Immature natural killer cell (primary cell): ENCODE results near the gene MYL3. TPM values are rescaled to one million over a fixed set of nuclear protein-coding genes. Genes with fewer than 3 reads are reported as not detected.

ENCODE experiments used
- DNase-seq, 3 donors: peaks; one replicate each; pipeline ENCODE4 v3.0.0; 2022; ENCODE audit warnings: mixed read lengths in 1 of 3
- H3K27ac Mint-ChIP-seq, 6 donors: one replicate each; pipeline ENCODE4 v1.8.0; 2020; ENCODE audit warnings: mixed read lengths in 6 of 6, mild to moderate bottlenecking in 5 of 6, inconsistent platforms in 4 of 6, moderate library complexity in 3 of 6
- H3K27me3 Mint-ChIP-seq, 3 donors: one replicate each; pipeline ENCODE4 v1.8.0; 2020 to 2021; ENCODE audit warnings: low read depth in 3 of 3, mild to moderate bottlenecking in 3 of 3, mixed read lengths in 3 of 3, moderate library complexity in 3 of 3, inconsistent platforms in 1 of 3
- H3K36me3 Mint-ChIP-seq, 3 donors: one replicate each; pipeline ENCODE4 v1.8.0; 2020; ENCODE audit warnings: mixed read lengths in 3 of 3, inconsistent platforms in 2 of 3, mild to moderate bottlenecking in 2 of 3
- H3K4me1 Mint-ChIP-seq, 2 donors: one replicate each; pipeline ENCODE4 v1.8.0; 2020; ENCODE audit warnings: inconsistent platforms in 2 of 2, mild to moderate bottlenecking in 2 of 2, mixed read lengths in 2 of 2, moderate library complexity in 1 of 2
- H3K4me3 Mint-ChIP-seq, 5 donors: one replicate each; pipeline ENCODE4 v1.8.0; 2020; ENCODE audit warnings: mild to moderate bottlenecking in 5 of 5, mixed read lengths in 5 of 5, inconsistent platforms in 3 of 5, moderate library complexity in 3 of 5
- H3K9me3 Mint-ChIP-seq, 6 donors: one replicate each; pipeline ENCODE4 v1.8.0; 2020; ENCODE audit warnings: mild to moderate bottlenecking in 6 of 6, mixed read lengths in 6 of 6, inconsistent platforms in 4 of 6, moderate library complexity in 3 of 6
- polyA plus RNA-seq, 3 donors: library from polyadenylated mRNA; unstranded; fragments of 300-500 nt; fragmentation: Illumina TruSeq; gene quantifications; one replicate each; pipeline ENCODE4 v1.2.3, GENCODE V29; 2021

The MYL3 gene
- polyA plus RNA-seq, 3 donors from 2014 or later: not detected

GRCh38 chr3:46861605-46862368 lies 1.5 kb downstream of the MYL3 start:
- Mint-ChIP-seq H3K27me3 (peaks cover 0 to 3% (median 2%) of the 10 kb centered on the region in 3 donors), H3K9me3 (no peaks in the 10 kb centered on the region), H3K4me1 (no peaks in the 10 kb centered on the region), H3K27ac (no peak overlapping the region), H3K36me3 (no peaks in the 10 kb centered on the region), H3K4me3 (no peak overlapping the region)
- no peak for DNase-seq

GRCh38 chr3:46860810-46861604 lies 2.2 kb downstream of the MYL3 start:
- no peaks in the 10 kb centered on the region for H3K4me1 Mint-ChIP-seq
- no peak for DNase-seq

GRCh38 chr3:46860017-46860809 lies 3.0 kb downstream of the MYL3 start:
- Mint-ChIP-seq H3K27ac (no peak overlapping the region), H3K4me1 (no peaks in the 10 kb centered on the region), H3K9me3 (no peaks in the 10 kb centered on the region), H3K4me3 (no peak overlapping the region), H3K36me3 (no peaks in the 10 kb centered on the region), H3K27me3 (peaks cover 2 to 3% (median 2%) of the 10 kb centered on the region in 3 donors)
- DNase-seq: no peak

More at GRCh38 chr3:46860810-46861604, 2.2 kb downstream of the MYL3 start:
- Mint-ChIP-seq H3K36me3 (no peaks in the 10 kb centered on the region), H3K9me3 (no peaks in the 10 kb centered on the region), H3K27me3 (peaks cover 2 to 3% (median 2%) of the 10 kb centered on the region in 3 donors), H3K27ac (no peak overlapping the region), H3K4me3 (no peak overlapping the region)

- Mint-ChIP-seq H3K9me3 (peaks cover 0 to 2% (median 0%) of the 10 kb centered on the region in 6 donors), H3K27me3 (peaks cover 2 to 4% (median 3%) of the 10 kb centered on the region in 3 donors)
Measured at GRCh38 chr3:46859001-46859710, 4.1 kb downstream of the MYL3 start.

GRCh38 chr3:46858456-46858855 lies 4.8 kb downstream of the MYL3 start:
- Mint-ChIP-seq H3K4me3 (no peak overlapping the region), H3K27me3 (peaks cover 2 to 4% (median 3%) of the 10 kb centered on the region in 3 donors), H3K4me1 (no peaks in the 10 kb centered on the region), H3K9me3 (peaks cover 0 to 2% (median 0%) of the 10 kb centered on the region in 6 donors), H3K36me3 (no peaks in the 10 kb centered on the region), H3K27ac (no peak overlapping the region)
- DNase-seq: no peak

More at GRCh38 chr3:46859001-46859710, 4.1 kb downstream of the MYL3 start:
- Mint-ChIP-seq H3K4me1 (no peaks in the 10 kb centered on the region), H3K4me3 (no peak overlapping the region), H3K27ac (no peak overlapping the region), H3K36me3 (no peaks in the 10 kb centered on the region)
- DNase-seq: no peak

GRCh38 chr3:46857485-46858341 lies 5.5 kb downstream of the MYL3 start:
- H3K27me3 Mint-ChIP-seq: peaks cover 0 to 4% (median 3%) of the 10 kb centered on the region in 3 donors

GRCh38 chr3:46856576-46857471 lies 6.4 kb downstream of the MYL3 start:
- Mint-ChIP-seq H3K27me3 (peaks cover 0 to 4% (median 3%) of the 10 kb centered on the region in 3 donors), H3K4me1 (no peaks in the 10 kb centered on the region), H3K27ac (no peak overlapping the region), H3K36me3 (no peaks in the 10 kb centered on the region), H3K9me3 (peaks cover 0 to 2% (median 0%) of the 10 kb centered on the region in 6 donors), H3K4me3 (no peak overlapping the region)
- DNase-seq: no peak

More at GRCh38 chr3:46857485-46858341, 5.5 kb downstream of the MYL3 start:
- H3K36me3 Mint-ChIP-seq: no peaks in the 10 kb centered on the region
- H3K4me1 Mint-ChIP-seq: no peaks in the 10 kb centered on the region
- no peak overlapping the region for H3K27ac Mint-ChIP-seq
- no peak overlapping the region for H3K4me3 Mint-ChIP-seq
- peaks cover 0 to 2% (median 0%) of the 10 kb centered on the region in 6 donors for H3K9me3 Mint-ChIP-seq
- no peak for DNase-seq

GRCh38 chr3:46854555-46854991 lies 8.7 kb downstream of the MYL3 start:
- Mint-ChIP-seq H3K27me3 (peaks cover 0 to 4% (median 3%) of the 10 kb centered on the region in 3 donors), H3K36me3 (no peaks in the 10 kb centered on the region), H3K4me1 (no peaks in the 10 kb centered on the region), H3K4me3 (no peak overlapping the region), H3K9me3 (peaks cover 0 to 2% (median 0%) of the 10 kb centered on the region in 6 donors), H3K27ac (no peak overlapping the region)
- DNase-seq: no peak

- no peak overlapping the region for H3K27ac Mint-ChIP-seq
- no peaks in the 10 kb centered on the region for H3K36me3 Mint-ChIP-seq
- no peak overlapping the region for H3K4me3 Mint-ChIP-seq
- H3K4me1 Mint-ChIP-seq: no peaks in the 10 kb centered on the region
- no peak for DNase-seq
- peaks cover 0 to 2% (median 0%) of the 10 kb centered on the region in 6 donors for H3K9me3 Mint-ChIP-seq
- peaks cover 2 to 5% (median 4%) of the 10 kb centered on the region in 3 donors for H3K27me3 Mint-ChIP-seq
Measured at GRCh38 chr3:46853441-46854415, 9.5 kb downstream of the MYL3 start.

GRCh38 chr3:46852839-46853355 lies 10.3 kb downstream of the MYL3 start:
- Mint-ChIP-seq H3K27ac (no peak overlapping the region), H3K4me1 (no peaks in the 10 kb centered on the region), H3K4me3 (no peak overlapping the region), H3K27me3 (peaks cover 2 to 5% (median 3%) of the 10 kb centered on the region in 3 donors), H3K9me3 (peaks cover 0 to 2% (median 0%) of the 10 kb centered on the region in 6 donors), H3K36me3 (no peaks in the 10 kb centered on the region)
- DNase-seq: no peak
